K562 (cell line): ENCODE data around the gene PTPN20. TPM values are rescaled to one million over a fixed set of nuclear protein-coding genes. Genes with fewer than 3 reads are reported as not detected.

Source experiments
- ATAC-seq: fragments of 200-7000 bp; cut with Tn5 transposase; 3 replicates; pipeline ENCODE4 v1.9.1; 2020; ENCODE audit warnings: moderate library complexity
- BruUV-seq: library from RNA; stranded (reverse); fragments of 400-500 nt; replicated peaks from 2 replicates; lab custom pipeline; 2021; lab: Mats Ljungman, UMichigan
- CTCF ChIA-PET: fragments of 300-600 bp; formaldehyde crosslinking; extraction: SDS; loops from one replicate; lab custom pipeline; 2021; ENCODE audit warnings: low intra/inter-chr PET ratio; lab: Yijun Ruan, JAX
- POLR2A ChIA-PET: fragments of 300-600, 350-650 bp; sonication (Branson Sonifier 250); formaldehyde crosslinking; extraction: SDS; loops from one replicate; lab custom pipeline; 2021; ENCODE audit warnings: antibody characterized with exemption, inconsistent platforms; lab: Yijun Ruan, JAX
- DNase-seq, 4 experiments: peaks; one replicate each; pipeline versions ENCODE4 v3.0.0 to v3.0.0-alpha.2; 2011 to 2018; ENCODE audit warnings: low spot score in 3 of 4, mixed read lengths in 3 of 4; ENCODE audit errors: extremely low read depth in 1 of 4
- FAIRE-seq: peaks from 2 replicates; lab custom pipeline; 2011; peaks lifted over from hg19 to GRCh38; lab: Jason Lieb, UNC
- H2AFZ ChIP-seq: 2 replicates; pipeline ENCODE4 v1.6.0; 2011; ENCODE audit warnings: low read depth, low read length, control low read depth, inconsistent platforms
- H3K27ac ChIP-seq: fragments of 200-600 bp; 3 replicates; pipeline ENCODE4 v1.8.0; 2011; ENCODE audit warnings: low read depth, mild to moderate bottlenecking, control low read depth, inconsistent platforms, low read length, moderate library complexity, mixed read lengths; ENCODE audit errors: extremely low read depth
- H3K27me3 ChIP-seq, 2 experiments: fragments of 300-600 bp in 1 of 2; 2 replicates in 1 of 2; 3 replicates in 1 of 2; pipeline versions ENCODE4 v1.6.0 to v1.8.0; 2011; ENCODE audit warnings: inconsistent platforms in 2 of 2, low read length in 2 of 2, mild to moderate bottlenecking in 1 of 2, mixed read lengths in 1 of 2, moderate library complexity in 1 of 2; ENCODE audit not compliant: control insufficient read depth in 2 of 2, insufficient read depth in 2 of 2
- H3K36me3 ChIP-seq: fragments of 300-600 bp; 3 replicates; pipeline ENCODE4 v1.8.0; 2011; ENCODE audit warnings: mild to moderate bottlenecking, low read length, inconsistent platforms; ENCODE audit not compliant: control insufficient read depth, insufficient read depth
- H3K4me1 ChIP-seq, 2 experiments: fragments of 200-600 bp in 1 of 2; replicated peaks in 1 of 2; 2 replicates in 1 of 2; 3 replicates in 1 of 2; pipeline versions ENCODE4 v1.5.1 to v1.8.0; 2011; ENCODE audit warnings: inconsistent platforms in 2 of 2, low read length in 2 of 2, mild to moderate bottlenecking in 1 of 2, mixed read lengths in 1 of 2, moderate library complexity in 1 of 2; ENCODE audit not compliant: control insufficient read depth in 2 of 2, insufficient read depth in 2 of 2
- H3K4me2 ChIP-seq: 2 replicates; pipeline ENCODE4 v1.6.1; 2011; ENCODE audit warnings: low read length, control low read depth, inconsistent platforms, mixed read lengths; ENCODE audit not compliant: insufficient read depth
- H3K4me3 ChIP-seq: fragments of 200-600 bp; sonication (generic), shearing (Covaris generic); 2 replicates; pipeline ENCODE4 v1.5.1; 2016; ENCODE audit warnings: control low read depth, inconsistent platforms
- H3K79me2 ChIP-seq: fragments of 200-600 bp; 3 replicates; pipeline ENCODE4 v1.8.0; 2011; ENCODE audit warnings: low read length, inconsistent platforms; ENCODE audit not compliant: control insufficient read depth, insufficient read depth
- H3K9ac ChIP-seq, 2 experiments: 2 replicates each; pipeline versions ENCODE4 v1.6.0 to v1.6.1; 2011; ENCODE audit warnings: low read depth in 2 of 2, low read length in 2 of 2, control low read depth in 1 of 2, inconsistent platforms in 1 of 2, mild to moderate bottlenecking in 1 of 2, mixed read lengths in 1 of 2; ENCODE audit not compliant: insufficient read depth in 1 of 2
- H3K9me1 ChIP-seq: one replicate; pipeline ENCODE4 v1.6.0; 2011; ENCODE audit warnings: inconsistent platforms, mild to moderate bottlenecking, low read length, moderate library complexity; ENCODE audit not compliant: control insufficient read depth, insufficient read depth
- H3K9me3 ChIP-seq: replicated peaks from 2 replicates; pipeline ENCODE4 v1.5.1; 2011; ENCODE audit warnings: low read depth, low read length, inconsistent platforms; ENCODE audit not compliant: control insufficient read depth, insufficient read depth
- H4K20me1 ChIP-seq: replicated peaks from 2 replicates; pipeline ENCODE4 v1.6.1; 2011; ENCODE audit warnings: low read length, inconsistent platforms, mixed read lengths; ENCODE audit not compliant: control insufficient read depth, insufficient read depth
- CCAR2 ChIP-seq: fragments of 200-400 bp; formaldehyde crosslinking; IDR thresholded peaks from 2 replicates; pipeline ENCODE4 v1.6.1; 2017; ENCODE audit warnings: mild to moderate bottlenecking, low read depth, low read length
- ESRRA ChIP-seq: fragments of 450-650 bp; IDR thresholded peaks from 2 replicates; pipeline ENCODE4 v1.6.1; 2014; ENCODE audit warnings: low read depth, mild to moderate bottlenecking, moderate library complexity, borderline replicate concordance
- KDM2B ChIP-seq: fragments of 250-450 bp; sonication (Bioruptor Pico); IDR thresholded peaks from 2 replicates; pipeline ENCODE4 v1.8.0; 2021; ENCODE audit warnings: mild to moderate bottlenecking, moderate library complexity
- MEF2A ChIP-seq: IDR thresholded peaks from 2 replicates; pipeline ENCODE4 v1.6.1; 2011; ENCODE audit warnings: low read depth, mild to moderate bottlenecking, low read length, moderate library complexity; ENCODE audit not compliant: control insufficient read depth
- NFE2 ChIP-seq: IDR thresholded peaks from 2 replicates; pipeline ENCODE4 v1.6.1; 2014; ENCODE audit warnings: antibody characterized with exemption, low read depth
- RAD21 ChIP-seq, 2 experiments: fragments of 250-450 bp in 1 of 2; fragments of 450-650 bp in 1 of 2; sonication (Bioruptor Pico) in 1 of 2; formaldehyde crosslinking in 1 of 2; IDR thresholded peaks in 1 of 2; conservative IDR thresholded peaks in 1 of 2; 2 replicates each; pipeline versions ENCODE4 v1.4.0 to v1.8.0; 2020 to 2022; ENCODE audit warnings: mild to moderate bottlenecking in 2 of 2, moderate library complexity in 1 of 2
- RNF219 ChIP-seq: fragments of 250-450 bp; sonication (Bioruptor Pico); IDR thresholded peaks from 2 replicates; pipeline ENCODE4 v1.5.0; 2022; ENCODE audit warnings: mild to moderate bottlenecking
- SAFB2 ChIP-seq: fragments of 200-400 bp; formaldehyde crosslinking; IDR thresholded peaks from 2 replicates; pipeline ENCODE4 v1.6.1; 2018; ENCODE audit warnings: borderline replicate concordance, low read length, low read depth, moderate library complexity; ENCODE audit not compliant: severe bottlenecking
- ZC3H8 ChIP-seq: fragments of 450-650 bp; IDR thresholded peaks from 2 replicates; pipeline ENCODE4 v1.6.1; 2017
- ZNF217 ChIP-seq: sonication (generic); formaldehyde crosslinking; IDR thresholded peaks from 2 replicates; pipeline ENCODE4 v1.8.0; 2022; ENCODE audit warnings: mild to moderate bottlenecking, missing genetic modification reagents
- ZNF280A ChIP-seq: fragments of 450-650 bp; IDR thresholded peaks from 2 replicates; pipeline ENCODE4 v1.6.1; 2018; ENCODE audit warnings: mild to moderate bottlenecking, low read depth; ENCODE audit not compliant: partially characterized antibody
- ZNF354B ChIP-seq: fragments of 250-450 bp; sonication (Bioruptor Pico); IDR thresholded peaks from 2 replicates; pipeline ENCODE4 v1.4.0; 2020
- in situ Hi-C: fragments of 300-500 bp; cut with MboI; formaldehyde crosslinking; loops from 4 replicates; pipeline ENCODE4 v1.15.0; 2018; ENCODE audit warnings: inconsistent platforms, mixed read lengths
- intact Hi-C: fragments of 100-400 bp; cut with micrococcal nuclease; formaldehyde crosslinking; loops from 2 replicates; pipeline ENCODE4 v1.14.2; 2022
- polyA plus RNA-seq, 8 experiments: library from polyadenylated mRNA; depleted of rRNA in 4 of 8; stranded (reverse) in 5 of 8; unstranded in 3 of 8; fragments of >200 nt; fragmentation: Nextera tagmentation in 2 of 8; fragmentation: Illumina TruSeq in 1 of 8; extraction: Ambion mirVana in 2 of 8; extraction: Trizol in 1 of 8; gene quantifications; 2 replicates each; pipeline versions ENCODE4 v1.2.1 to v1.2.3, GENCODE V29; 2011 to 2014; ENCODE audit warnings: inconsistent platforms in 1 of 8, missing spikeins in 1 of 8
- total RNA-seq, 7 experiments: library from RNA; depleted of rRNA in 6 of 7; stranded (reverse); fragments of >200 nt in 6 of 7; fragmentation: Illumina TruSeq in 2 of 7; extraction: Trizol in 2 of 7; gene quantifications; 2 replicates each; pipeline versions ENCODE4 v1.2.1 to v1.2.3, GENCODE V29; 2011 to 2021; ENCODE audit warnings: low replicate concordance in 1 of 7
- TF ChIP-seq, protein P1 (sequence below): fragments of 250-450 bp; sonication (Bioruptor Pico); IDR thresholded peaks from 2 replicates; pipeline ENCODE4 v1.5.0; 2020; ENCODE audit warnings: mild to moderate bottlenecking, borderline replicate concordance
- TF ChIP-seq, protein P2 (sequence below), 2 experiments: fragments of 200-800 bp in 1 of 2; sonication (Bioruptor generic) in 1 of 2; sonication (generic) in 1 of 2; formaldehyde crosslinking in 1 of 2; IDR thresholded peaks in 1 of 2; conservative IDR thresholded peaks in 1 of 2; 2 replicates each; pipeline versions ENCODE4 v1.5.0 to v1.6.1; 2016 to 2020; ENCODE audit warnings: missing compliant biosample characterization in 1 of 2, missing genetic modification characterization in 1 of 2, missing genetic modification reagents in 1 of 2

PTPN20 gene
- total and polyA plus RNA-seq, 9 of the 15 experiments (the other 6 are each of a cell fraction or from before 2014, with no cell fraction given): 0.03 to 0.18 (median 0.10) TPM; not detected in 6

GRCh38 chr10:47010036-47010435, 98.8 kb downstream of the PTPN20 start (continued):
- TF ChIP-seq, protein P1, sequence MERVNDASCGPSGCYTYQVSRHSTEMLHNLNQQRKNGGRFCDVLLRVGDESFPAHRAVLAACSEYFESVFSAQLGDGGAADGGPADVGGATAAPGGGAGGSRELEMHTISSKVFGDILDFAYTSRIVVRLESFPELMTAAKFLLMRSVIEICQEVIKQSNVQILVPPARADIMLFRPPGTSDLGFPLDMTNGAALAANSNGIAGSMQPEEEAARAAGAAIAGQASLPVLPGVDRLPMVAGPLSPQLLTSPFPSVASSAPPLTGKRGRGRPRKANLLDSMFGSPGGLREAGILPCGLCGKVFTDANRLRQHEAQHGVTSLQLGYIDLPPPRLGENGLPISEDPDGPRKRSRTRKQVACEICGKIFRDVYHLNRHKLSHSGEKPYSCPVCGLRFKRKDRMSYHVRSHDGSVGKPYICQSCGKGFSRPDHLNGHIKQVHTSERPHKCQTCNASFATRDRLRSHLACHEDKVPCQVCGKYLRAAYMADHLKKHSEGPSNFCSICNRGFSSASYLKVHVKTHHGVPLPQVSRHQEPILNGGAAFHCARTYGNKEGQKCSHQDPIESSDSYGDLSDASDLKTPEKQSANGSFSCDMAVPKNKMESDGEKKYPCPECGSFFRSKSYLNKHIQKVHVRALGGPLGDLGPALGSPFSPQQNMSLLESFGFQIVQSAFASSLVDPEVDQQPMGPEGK: no peak
- TF ChIP-seq ZNF217 (CRISPR knock-in tag): no peak
- TF ChIP-seq, protein P2, sequence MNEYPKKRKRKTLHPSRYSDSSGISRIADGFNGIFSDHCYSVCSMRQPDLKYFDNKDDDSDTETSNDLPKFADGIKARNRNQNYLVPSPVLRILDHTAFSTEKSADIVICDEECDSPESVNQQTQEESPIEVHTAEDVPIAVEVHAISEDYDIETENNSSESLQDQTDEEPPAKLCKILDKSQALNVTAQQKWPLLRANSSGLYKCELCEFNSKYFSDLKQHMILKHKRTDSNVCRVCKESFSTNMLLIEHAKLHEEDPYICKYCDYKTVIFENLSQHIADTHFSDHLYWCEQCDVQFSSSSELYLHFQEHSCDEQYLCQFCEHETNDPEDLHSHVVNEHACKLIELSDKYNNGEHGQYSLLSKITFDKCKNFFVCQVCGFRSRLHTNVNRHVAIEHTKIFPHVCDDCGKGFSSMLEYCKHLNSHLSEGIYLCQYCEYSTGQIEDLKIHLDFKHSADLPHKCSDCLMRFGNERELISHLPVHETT (CRISPR knock-in tag; conservative IDR thresholded peaks at IDR 0.05 in 1 of 2, IDR thresholded peaks at IDR 0.05 in 1 of 2): no peak

- Histone ChIP-seq H3K9me1 (no peaks in the 10 kb centered on the region), H3K4me1 (no peaks in the 10 kb centered on the region), H3K9ac (no peak overlapping the region), H3K4me3 (no peak overlapping the region), H2AFZ (no peak overlapping the region), H3K79me2 (no peaks in the 10 kb centered on the region), H3K9me3 (no peaks in the 10 kb centered on the region), H3K36me3 (no peaks in the 10 kb centered on the region), H4K20me1 (no peaks in the 10 kb centered on the region), H3K4me2 (no peak overlapping the region), H3K27ac (no peak overlapping the region), H3K27me3 (peaks cover 0 to 23% of the 10 kb centered on the region in 2 experiments; a peak in 2 of 5 replicates)
- BruUV-seq: no TSS peak
- ATAC-seq (no peak), FAIRE-seq (no peak), DNase-seq (no peak)
- in situ Hi-C loops: no loop called here
- POLR2A ChIA-PET: interaction anchor here (0.6 kb wide), 1 partner anchor 270 kb away, joined by 3 read pairs; no protein-coding TSS in a partner anchor
- intact Hi-C loops: no loop called here
- CTCF ChIA-PET: no interaction called here
- TF ChIP-seq NFE2 (no peak), MEF2A (no peak), RAD21 (CRISPR knock-in tag; conservative IDR thresholded peaks at IDR 0.05 in 1 of 2, IDR thresholded peaks at IDR 0.05 in 1 of 2) (no peak), ZNF280A (no peak), KDM2B (no peak), CCAR2 (no peak), ESRRA (no peak), ZNF354B (no peak), SAFB2 (no peak), RNF219 (no peak), ZC3H8 (no peak)
Measured at GRCh38 chr10:47012214-47012613, 101.0 kb downstream of the PTPN20 start.
